Measurements from ENCODE around the gene SPDYE5.

The SPDYE5 gene

GRCh38 chr7:75546237-75547015, 54.3 kb downstream of the SPDYE5 start:
- H3K4me3 ChIP-seq (ENCODE audit: low read depth, low read length): no peak overlapping the region
- DNase-seq (ENCODE audit: low read depth): no peak
- TF ChIP-seq, protein P1, sequence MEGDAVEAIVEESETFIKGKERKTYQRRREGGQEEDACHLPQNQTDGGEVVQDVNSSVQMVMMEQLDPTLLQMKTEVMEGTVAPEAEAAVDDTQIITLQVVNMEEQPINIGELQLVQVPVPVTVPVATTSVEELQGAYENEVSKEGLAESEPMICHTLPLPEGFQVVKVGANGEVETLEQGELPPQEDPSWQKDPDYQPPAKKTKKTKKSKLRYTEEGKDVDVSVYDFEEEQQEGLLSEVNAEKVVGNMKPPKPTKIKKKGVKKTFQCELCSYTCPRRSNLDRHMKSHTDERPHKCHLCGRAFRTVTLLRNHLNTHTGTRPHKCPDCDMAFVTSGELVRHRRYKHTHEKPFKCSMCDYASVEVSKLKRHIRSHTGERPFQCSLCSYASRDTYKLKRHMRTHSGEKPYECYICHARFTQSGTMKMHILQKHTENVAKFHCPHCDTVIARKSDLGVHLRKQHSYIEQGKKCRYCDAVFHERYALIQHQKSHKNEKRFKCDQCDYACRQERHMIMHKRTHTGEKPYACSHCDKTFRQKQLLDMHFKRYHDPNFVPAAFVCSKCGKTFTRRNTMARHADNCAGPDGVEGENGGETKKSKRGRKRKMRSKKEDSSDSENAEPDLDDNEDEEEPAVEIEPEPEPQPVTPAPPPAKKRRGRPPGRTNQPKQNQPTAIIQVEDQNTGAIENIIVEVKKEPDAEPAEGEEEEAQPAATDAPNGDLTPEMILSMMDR (conservative IDR thresholded peaks at IDR 0.05; ENCODE audit: low read depth, low read length): no peak

Data from choroid plexus epithelial cell (primary cell).